ENCODE data around the gene BNIP2. TPM values are rescaled to one million over a fixed set of nuclear protein-coding genes. Genes with fewer than 3 reads are reported as not detected.

The BNIP2 gene
- total RNA-seq, 1 donor, result 161 TPM

DNA sequence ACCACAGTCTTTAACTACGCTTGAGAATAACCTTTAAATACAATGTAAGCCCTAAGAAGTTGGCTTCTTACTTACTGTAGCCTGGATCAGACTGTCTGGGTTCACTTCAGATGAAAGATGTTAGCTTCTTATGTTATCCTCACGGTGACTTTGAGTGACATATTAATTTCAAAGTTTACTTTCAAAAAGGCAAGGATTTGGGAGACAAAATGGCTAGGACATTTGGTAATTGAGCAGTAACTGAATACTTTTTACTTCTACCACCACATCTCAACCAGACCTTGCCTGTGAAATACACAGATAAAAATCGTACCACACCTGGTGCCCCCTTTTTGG is 36.0 kb upstream of the BNIP2 start:
- no peak for DNase-seq (ENCODE audit: insufficient read length, low spot score, missing footprints)
- Histone ChIP-seq H3K36me3 (ENCODE audit: insufficient read depth, low read length) (no peaks in the 10 kb centered on the region), H3K4me2 (ENCODE audit: insufficient read depth, low read length) (no peak overlapping the region)

GRCh38 chr15:59723687-59724346 is 34.7 kb upstream of the BNIP2 start:
- no peak overlapping the region for H3K27ac ChIP-seq (ENCODE audit: low read depth, low read length)
- no peak overlapping the region for H3K4me3 ChIP-seq (ENCODE audit: insufficient read depth, low read length)
- no peaks in the 10 kb centered on the region for H3K36me3 ChIP-seq (ENCODE audit: insufficient read depth, low read length)

More for the DNA sequence above, 36.0 kb upstream of the BNIP2 start:
- TF ChIP-seq, protein P1, sequence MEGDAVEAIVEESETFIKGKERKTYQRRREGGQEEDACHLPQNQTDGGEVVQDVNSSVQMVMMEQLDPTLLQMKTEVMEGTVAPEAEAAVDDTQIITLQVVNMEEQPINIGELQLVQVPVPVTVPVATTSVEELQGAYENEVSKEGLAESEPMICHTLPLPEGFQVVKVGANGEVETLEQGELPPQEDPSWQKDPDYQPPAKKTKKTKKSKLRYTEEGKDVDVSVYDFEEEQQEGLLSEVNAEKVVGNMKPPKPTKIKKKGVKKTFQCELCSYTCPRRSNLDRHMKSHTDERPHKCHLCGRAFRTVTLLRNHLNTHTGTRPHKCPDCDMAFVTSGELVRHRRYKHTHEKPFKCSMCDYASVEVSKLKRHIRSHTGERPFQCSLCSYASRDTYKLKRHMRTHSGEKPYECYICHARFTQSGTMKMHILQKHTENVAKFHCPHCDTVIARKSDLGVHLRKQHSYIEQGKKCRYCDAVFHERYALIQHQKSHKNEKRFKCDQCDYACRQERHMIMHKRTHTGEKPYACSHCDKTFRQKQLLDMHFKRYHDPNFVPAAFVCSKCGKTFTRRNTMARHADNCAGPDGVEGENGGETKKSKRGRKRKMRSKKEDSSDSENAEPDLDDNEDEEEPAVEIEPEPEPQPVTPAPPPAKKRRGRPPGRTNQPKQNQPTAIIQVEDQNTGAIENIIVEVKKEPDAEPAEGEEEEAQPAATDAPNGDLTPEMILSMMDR (IDR thresholded peaks at IDR 0.05; ENCODE audit: extremely low read depth, low read depth, low read length), result no peak
- Histone ChIP-seq H3K79me2 (ENCODE audit: insufficient read depth, low read length) (no peaks in the 10 kb centered on the region), H3K4me1 (ENCODE audit: insufficient read depth, low read length) (peaks cover 8% of the 10 kb centered on the region), H3K27me3 (ENCODE audit: insufficient read depth, low read length) (peaks cover 37% of the 10 kb centered on the region), H4K20me1 (ENCODE audit: insufficient read depth, low read length) (no peaks in the 10 kb centered on the region), H2AFZ (ENCODE audit: low read length) (no peak overlapping the region), H3K27ac (ENCODE audit: low read depth, low read length) (no peak overlapping the region), H3K9me3 (ENCODE audit: low read depth, low read length) (no peaks in the 10 kb centered on the region), H3K4me3 (ENCODE audit: insufficient read depth, low read length) (no peak overlapping the region)

DNA sequence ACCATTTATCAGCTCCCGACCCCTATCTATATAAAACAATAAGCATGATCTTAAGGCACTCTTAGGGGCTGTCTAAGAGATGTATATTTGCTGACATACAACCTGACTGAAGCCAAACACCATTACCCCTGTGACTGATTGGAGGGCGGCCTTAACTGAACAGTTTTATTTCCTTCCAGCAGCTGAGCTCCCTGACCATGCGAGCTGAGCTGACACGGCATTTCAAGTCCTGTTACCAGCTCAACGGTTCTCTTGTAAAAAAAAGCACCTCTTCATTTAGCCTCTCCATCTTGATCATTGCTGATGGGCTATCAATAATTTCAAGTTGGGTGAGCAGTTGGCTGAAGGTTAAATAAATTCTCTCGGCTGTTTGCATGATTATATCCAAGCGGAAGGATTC is 33.4 kb upstream of the BNIP2 start:
- Histone ChIP-seq H3K4me2 (ENCODE audit: insufficient read depth, low read length) (no peak overlapping the region), H3K27me3 (ENCODE audit: insufficient read depth, low read length) (peaks cover 23% of the 10 kb centered on the region), H3K79me2 (ENCODE audit: insufficient read depth, low read length) (no peaks in the 10 kb centered on the region), H3K4me3 (ENCODE audit: insufficient read depth, low read length) (no peak overlapping the region), H4K20me1 (ENCODE audit: insufficient read depth, low read length) (no peaks in the 10 kb centered on the region), H3K36me3 (ENCODE audit: insufficient read depth, low read length) (no peaks in the 10 kb centered on the region), H3K27ac (ENCODE audit: low read depth, low read length) (no peak overlapping the region), H3K4me1 (ENCODE audit: insufficient read depth, low read length) (peaks cover 8% of the 10 kb centered on the region), H2AFZ (ENCODE audit: low read length) (no peak overlapping the region), H3K9me3 (ENCODE audit: low read depth, low read length) (no peaks in the 10 kb centered on the region)
- no peak for DNase-seq (ENCODE audit: insufficient read length, low spot score, missing footprints)
- TF ChIP-seq, protein P1 (IDR thresholded peaks at IDR 0.05; ENCODE audit: extremely low read depth, low read depth, low read length), result no peak

More at GRCh38 chr15:59723687-59724346, 34.7 kb upstream of the BNIP2 start:
- Histone ChIP-seq H3K9me3 (ENCODE audit: low read depth, low read length) (no peaks in the 10 kb centered on the region), H3K79me2 (ENCODE audit: insufficient read depth, low read length) (no peaks in the 10 kb centered on the region), H2AFZ (ENCODE audit: low read length) (no peak overlapping the region), H4K20me1 (ENCODE audit: insufficient read depth, low read length) (no peaks in the 10 kb centered on the region), H3K4me2 (ENCODE audit: insufficient read depth, low read length) (no peak overlapping the region), H3K27me3 (ENCODE audit: insufficient read depth, low read length) (peaks cover 25% of the 10 kb centered on the region), H3K4me1 (ENCODE audit: insufficient read depth, low read length) (peaks cover 8% of the 10 kb centered on the region)
- no peak for DNase-seq (ENCODE audit: insufficient read length, low spot score, missing footprints)
- TF ChIP-seq, protein P1 (IDR thresholded peaks at IDR 0.05; ENCODE audit: extremely low read depth, low read depth, low read length), result no peak

- no peaks in the 10 kb centered on the region for H3K79me2 ChIP-seq (ENCODE audit: insufficient read depth, low read length)
- peaks cover 8% of the 10 kb centered on the region for H3K4me1 ChIP-seq (ENCODE audit: insufficient read depth, low read length)
- no peak overlapping the region for H3K4me3 ChIP-seq (ENCODE audit: insufficient read depth, low read length)
- H3K36me3 ChIP-seq (ENCODE audit: insufficient read depth, low read length), result no peaks in the 10 kb centered on the region
- no peak overlapping the region for H2AFZ ChIP-seq (ENCODE audit: low read length)
- H4K20me1 ChIP-seq (ENCODE audit: insufficient read depth, low read length), result no peaks in the 10 kb centered on the region
- DNase-seq (ENCODE audit: insufficient read length, low spot score, missing footprints), result no peak
- no peak overlapping the region for H3K27ac ChIP-seq (ENCODE audit: low read depth, low read length)
- H3K9me3 ChIP-seq (ENCODE audit: low read depth, low read length), result no peaks in the 10 kb centered on the region
- H3K27me3 ChIP-seq (ENCODE audit: insufficient read depth, low read length), result peaks cover 23% of the 10 kb centered on the region
- no peak overlapping the region for H3K4me2 ChIP-seq (ENCODE audit: insufficient read depth, low read length)
- TF ChIP-seq, protein P1 (IDR thresholded peaks at IDR 0.05; ENCODE audit: extremely low read depth, low read depth, low read length), result no peak
These were observed 32.9 kb upstream of the BNIP2 start for GRCh38 chr15:59722037-59722436.

Data from osteoblast (primary cell).